HCT116 (cell line): ENCODE measurements around the gene CCNL1. TPM values are rescaled to one million over a fixed set of nuclear protein-coding genes. Genes with fewer than 3 reads are reported as not detected.

Experiments used
- ATAC-seq: fragments of 200-7000 bp; cut with Tn5 transposase; 2 replicates; pipeline ENCODE4 v1.9.1; 2020; ENCODE audit warnings: mild to moderate bottlenecking, moderate library complexity
- BruUV-seq: library from RNA; stranded (reverse); fragments of 400-500 nt; replicated peaks from 2 replicates; lab custom pipeline; 2021; lab: Mats Ljungman, UMichigan
- CTCF ChIA-PET: fragments of 300-600 bp; sonication (Branson Sonifier 250); formaldehyde crosslinking; loops from one replicate; lab custom pipeline; 2021; ENCODE audit warnings: antibody characterized with exemption; lab: Charles Lee
- POLR2A ChIA-PET: fragments of 300-600, 350-600 bp; sonication (Branson Sonifier 250); formaldehyde crosslinking; loops from one replicate; lab custom pipeline; 2021; ENCODE audit warnings: antibody characterized with exemption; lab: Charles Lee
- RAD21 ChIA-PET, 2 experiments: fragments of 300-600 bp; sonication (Branson Sonifier 250); formaldehyde crosslinking; loops; one replicate each; lab custom pipeline; 2023; ENCODE audit warnings: low total read pairs in 2 of 2; ENCODE audit not compliant: uncharacterized antibody in 2 of 2, unreplicated experiment in 2 of 2, low non-redundant PET in 1 of 2; lab: Charles Lee
- DNase-seq: peaks from one replicate; pipeline ENCODE4 v3.0.0-alpha.2; 2010; ENCODE audit warnings: low read depth, low spot score
- H2AFZ ChIP-seq: fragments of 200-600 bp; shearing (Covaris generic), sonication (generic); 2 replicates; pipeline ENCODE4 v1.6.1; 2017; ENCODE audit warnings: low read depth, mixed run types, mixed read lengths, antibody characterized with exemption, low read length; ENCODE audit not compliant: poor library complexity, severe bottlenecking
- H3K27ac ChIP-seq: 2 replicates; pipeline ENCODE4 v1.5.1; 2012; ENCODE audit warnings: low read depth, low read length
- H3K27me3 ChIP-seq: fragments of 200-600 bp; sonication (generic); 2 replicates; pipeline ENCODE4 v1.6.1; 2016; ENCODE audit warnings: mixed run types, low read length, mixed read lengths; ENCODE audit not compliant: insufficient read depth
- H3K36me3 ChIP-seq, 2 experiments: fragments of 200-500 bp in 1 of 2; fragments of 200-600 bp in 1 of 2; sonication (Bioruptor generic) in 1 of 2; sonication (generic) in 1 of 2; 2 replicates each; pipeline versions ENCODE4 v1.5.1 to v1.6.1; 2014 to 2016; ENCODE audit warnings: low read length in 2 of 2, inconsistent platforms in 1 of 2, mixed read lengths in 1 of 2, mixed run types in 1 of 2; ENCODE audit not compliant: insufficient read depth in 2 of 2, control insufficient read depth in 1 of 2
- H3K4me1 ChIP-seq, 2 experiments: fragments of 200-600 bp in 1 of 2; sonication (generic) in 1 of 2; 2 replicates each; pipeline versions ENCODE4 v1.5.1 to v1.6.1; 2012 to 2017; ENCODE audit warnings: low read length in 2 of 2, inconsistent platforms in 1 of 2, mild to moderate bottlenecking in 1 of 2, mixed read lengths in 1 of 2, mixed run types in 1 of 2, moderate library complexity in 1 of 2; ENCODE audit not compliant: insufficient read depth in 2 of 2, control insufficient read depth in 1 of 2
- H3K4me2 ChIP-seq: fragments of 200-600 bp; sonication (generic); 2 replicates; pipeline ENCODE4 v1.6.1; 2017; ENCODE audit warnings: mixed run types, low read length, mixed read lengths
- H3K4me3 ChIP-seq, 2 experiments: fragments of 200-600 bp in 1 of 2; sonication (generic) in 1 of 2; replicated peaks in 1 of 2; 2 replicates each; pipeline ENCODE4 v1.5.1; 2011 to 2016; ENCODE audit warnings: low read length in 2 of 2, control low read depth in 1 of 2, low read depth in 1 of 2, mild to moderate bottlenecking in 1 of 2, mixed read lengths in 1 of 2, mixed run types in 1 of 2
- H3K79me2 ChIP-seq: fragments of 200-600 bp; sonication (generic); 2 replicates; pipeline ENCODE4 v1.6.1; 2017; ENCODE audit warnings: mild to moderate bottlenecking, mixed run types, low read length, moderate library complexity, mixed read lengths; ENCODE audit not compliant: insufficient read depth
- H3K9ac ChIP-seq: fragments of 200-600 bp; sonication (generic); 2 replicates; pipeline ENCODE4 v1.6.1; 2016; ENCODE audit warnings: low read length, mixed read lengths
- H3K9me2 ChIP-seq: fragments of 200-600 bp; sonication (generic), shearing (Covaris generic); 2 replicates; pipeline ENCODE4 v1.6.1; 2017; ENCODE audit warnings: mixed run types, mild to moderate bottlenecking, moderate library complexity; ENCODE audit not compliant: insufficient read depth
- H3K9me3 ChIP-seq, 2 experiments: fragments of 200-500 bp in 1 of 2; fragments of 200-600 bp in 1 of 2; sonication (Bioruptor generic) in 1 of 2; sonication (generic) in 1 of 2; 2 replicates each; pipeline ENCODE4 v1.6.1; 2014 to 2017; ENCODE audit warnings: low read length in 2 of 2, mixed read lengths in 2 of 2, inconsistent platforms in 1 of 2, low read depth in 1 of 2, mild to moderate bottlenecking in 1 of 2, mixed run types in 1 of 2, moderate library complexity in 1 of 2; ENCODE audit not compliant: control insufficient read depth in 1 of 2, insufficient read depth in 1 of 2
- H4K20me1 ChIP-seq: fragments of 200-600 bp; sonication (generic), shearing (Covaris generic); 2 replicates; pipeline ENCODE4 v1.6.1; 2017; ENCODE audit warnings: mixed run types, mild to moderate bottlenecking, moderate library complexity; ENCODE audit not compliant: insufficient read depth
- CTCF ChIP-seq, 3 experiments: fragments of 200-600 bp in 1 of 3; sonication (generic) in 1 of 3; IDR thresholded peaks in 2 of 3; conservative IDR thresholded peaks in 1 of 3; 2 replicates each; pipeline ENCODE4 v1.5.1; 2012 to 2017; ENCODE audit warnings: low read depth in 2 of 3, low read length in 2 of 3, antibody characterized with exemption in 1 of 3, borderline replicate concordance in 1 of 3, control low read depth in 1 of 3, mild to moderate bottlenecking in 1 of 3, mixed read lengths in 1 of 3, mixed run types in 1 of 3, moderate library complexity in 1 of 3; ENCODE audit not compliant: insufficient read depth in 1 of 3
- ELF1 ChIP-seq: IDR thresholded peaks from 2 replicates; pipeline ENCODE4 v1.6.1; 2012; ENCODE audit warnings: low read depth, borderline replicate concordance
- MAX ChIP-seq: IDR thresholded peaks from 2 replicates; pipeline ENCODE4 v1.6.1; 2012
- RAD21 ChIP-seq: IDR thresholded peaks from 2 replicates; pipeline ENCODE4 v1.6.1; 2012; ENCODE audit warnings: low read depth, mild to moderate bottlenecking
- SRF ChIP-seq: IDR thresholded peaks from 2 replicates; pipeline ENCODE4 v1.6.1; 2012; ENCODE audit warnings: low read depth
- TCF7L2 ChIP-seq: IDR thresholded peaks from 2 replicates; pipeline ENCODE4 v1.7.0; 2011; ENCODE audit warnings: borderline replicate concordance, inconsistent platforms; ENCODE audit not compliant: insufficient read depth, insufficient read length; ENCODE audit errors: extremely low read depth
- ZBTB33 ChIP-seq: IDR thresholded peaks from 2 replicates; pipeline ENCODE4 v1.6.1; 2011; ENCODE audit warnings: mild to moderate bottlenecking, low read length, moderate library complexity; ENCODE audit not compliant: insufficient replicate concordance; ENCODE audit errors: extremely low read depth
- ZFX ChIP-seq: fragments of 450-650 bp; IDR thresholded peaks from 2 replicates; pipeline ENCODE4 v1.6.1; 2017
- ZNF274 ChIP-seq: fragments of 200-500 bp; sonication (Bioruptor generic); IDR thresholded peaks from 2 replicates; pipeline ENCODE4 v1.6.1; 2014; ENCODE audit warnings: mild to moderate bottlenecking, low read depth, low read length, inconsistent platforms
- intact Hi-C: fragments of 100-400 bp; cut with micrococcal nuclease; formaldehyde crosslinking; loops from 2 replicates; pipeline ENCODE4 v1.10.0; 2022
- total RNA-seq: library from RNA; stranded (reverse); gene quantifications from one replicate; pipeline ENCODE4 v1.2.1, GENCODE V29; 2021; ENCODE audit not compliant: unreplicated experiment

Gene CCNL1
- total RNA-seq, 1 experiment from 2014 or later, result 96.7 TPM

- no peak for TF ChIP-seq TCF7L2
- no peak for TF ChIP-seq RAD21
- no peak for TF ChIP-seq MAX
- TF ChIP-seq SRF, result no peak
- TF ChIP-seq ELF1, result no peak
- TF ChIP-seq ZNF274, result no peak
- TF ChIP-seq ZBTB33, result no peak
These were observed 44.9 kb upstream of the CCNL1 start (continued) for GRCh38 chr3:157204880-157205279.

- Histone ChIP-seq H3K79me2 (no peaks in the 10 kb centered on the region), H3K9ac (no peak overlapping the region), H3K27me3 (no peaks in the 10 kb centered on the region), H4K20me1 (no peaks in the 10 kb centered on the region), H3K4me1 (no peaks in the 10 kb centered on the region), H3K9me3 (no peaks in the 10 kb centered on the region), H2AFZ (no peak overlapping the region), H3K27ac (no peak overlapping the region), H3K36me3 (no peaks in the 10 kb centered on the region), H3K4me2 (no peak overlapping the region), H3K9me2 (no peaks in the 10 kb centered on the region), H3K4me3 (no peak overlapping the region)
- DNase-seq (no peak), ATAC-seq (peak; percentile 46; the same call in 1 of the 2 replicates)
- intact Hi-C loops, result loop anchor here (1.0 to 5.0 kb wide), 6 partner anchors 34 to 1207 kb away; no protein-coding TSS in a partner anchor
- TF ChIP-seq RAD21 (peak; percentile 83), ZFX (no peak), CTCF (IDR thresholded peaks at IDR 0.05 in 2 of 3, conservative IDR thresholded peaks at IDR 0.05 in 1 of 3; ENCODE audit: borderline replicate concordance in 1 of 3, insufficient read depth in 1 of 3, low read depth in 2 of 3, low read length in 2 of 3) (peak; percentile 40 to 77 (median 65))
- CTCF ChIA-PET, result interaction anchor here (0.7 to 1.5 kb wide), 12 partner anchors 29 to 1055 kb away, joined by 3 to 16 read pairs (median 4); no protein-coding TSS in a partner anchor
- RAD21 ChIA-PET, result interaction anchor here (0.5 to 1.0 kb wide), 6 partner anchors 43 to 1230 kb away, joined by 3 to 5 read pairs (median 3); no protein-coding TSS in a partner anchor
- POLR2A ChIA-PET, result no interaction called here
- no TSS peak for BruUV-seq
These were observed 44.5 kb upstream of the CCNL1 start for GRCh38 chr3:157204431-157204830.
